DMS 273 (cell line): Measurements from ENCODE around the gene CRTC2.
A peak's percentile ranks its signal among the peaks of the same experiment; 100 is the strongest.

Source experiments
- DNase-seq: peaks from one replicate; lab custom pipeline; 2025; ENCODE audit not compliant: unreplicated experiment; lab: John Stamatoyannopoulos, UW

CRTC2 gene

GRCh38 chr1:153973525-153973924 lies 15.1 kb upstream of the CRTC2 start:
- no peak for DNase-seq

- DNase-seq: no peak
These were observed 14.7 kb upstream of the CRTC2 start for GRCh38 chr1:153973071-153973470.

- no peak for DNase-seq
These were observed 11.9 kb upstream of the CRTC2 start for GRCh38 chr1:153970346-153970745.

- no peak for DNase-seq
These were observed 10.6 kb upstream of the CRTC2 start for GRCh38 chr1:153968972-153969371.

- no peak for DNase-seq
These were observed 10.0 kb upstream of the CRTC2 start for GRCh38 chr1:153968408-153968807.

- DNase-seq: peak; percentile 67
These were observed 9.6 kb upstream of the CRTC2 start for GRCh38 chr1:153968000-153968363.

- DNase-seq: peak; percentile 99
These were observed 8.9 kb upstream of the CRTC2 start, which contains the start of gene CREB3L4 for GRCh38 chr1:153967107-153967999. Gene CREB3L4, plus strand, starts transcription at chr1:153967902. Its CDS starts 624 bp downstream, at chr1:153968526.

- DNase-seq: peak; percentile 73
These were observed 5.5 kb upstream of the CRTC2 start for GRCh38 chr1:153963850-153964331.

- DNase-seq: peak; percentile 99
These were observed 4.8 kb upstream of the CRTC2 start, which contains the start of gene SLC39A1 for GRCh38 chr1:153963030-153963849. Gene SLC39A1, minus strand, starts transcription at chr1:153963537. Its CDS starts 822 bp downstream, at chr1:153962715.

- DNase-seq: no peak
These were observed 3.9 kb upstream of the CRTC2 start for GRCh38 chr1:153962088-153963029.

- DNase-seq: no peak
These were observed 3.0 kb upstream of the CRTC2 start for GRCh38 chr1:153961421-153961820.

- DNase-seq: no peak
These were observed 1.8 kb upstream of the CRTC2 start for GRCh38 chr1:153960206-153960605.

- no peak for DNase-seq
These were observed 1.0 kb upstream of the CRTC2 start for GRCh38 chr1:153959454-153959853.

GRCh38 chr1:153958961-153959260 lies 499 bp upstream of the CRTC2 start:
- no peak for DNase-seq

GRCh38 chr1:153957744-153958110 lies 685 bp downstream of the CRTC2 start:
- DNase-seq: no peak

GRCh38 chr1:153956997-153957715 lies 1.3 kb downstream of the CRTC2 start:
- DNase-seq: no peak

- DNase-seq: no peak
These were observed 3.6 kb downstream of the CRTC2 start for GRCh38 chr1:153954826-153955225.

- DNase-seq: no peak
These were observed 4.5 kb downstream of the CRTC2 start for GRCh38 chr1:153953859-153954365.

GRCh38 chr1:153951801-153952200 lies 6.6 kb downstream of the CRTC2 start:
- DNase-seq: no peak

- no peak for DNase-seq
These were observed 7.2 kb downstream of the CRTC2 start for GRCh38 chr1:153951183-153951582.
